ENCODE data around the gene OTX2.

The OTX2 gene

GRCh38 chr14:56808110-56808382 lies 2.2 kb downstream of the OTX2 start:
- no peak overlapping the region for H2AFZ ChIP-seq (ENCODE audit: low read depth, low read length, severe bottlenecking)
- H3K9me3 ChIP-seq (ENCODE audit: insufficient read depth, low read length) = no peaks in the 10 kb centered on the region
- TF ChIP-seq EZH2phosphoT487 (conservative IDR thresholded peaks at IDR 0.05; ENCODE audit: low read length) (no peak), CTCF (IDR thresholded peaks at IDR 0.05; ENCODE audit: insufficient read depth, low read length, poor library complexity, severe bottlenecking) (no peak)
- no peak overlapping the region for H3K27ac ChIP-seq (ENCODE audit: low read depth, low read length)
- H3K36me3 ChIP-seq (ENCODE audit: low read length) = no peaks in the 10 kb centered on the region
- H3F3A ChIP-seq (ENCODE audit: insufficient read depth) = no peaks in the 10 kb centered on the region
- H3K4me3 ChIP-seq (ENCODE audit: insufficient read depth, low read length, poor library complexity, severe bottlenecking) = no peak overlapping the region
- H3K27me3 ChIP-seq (ENCODE audit: low read length) = no peaks in the 10 kb centered on the region
- H3K79me2 ChIP-seq (ENCODE audit: insufficient read depth, low read length) = no peaks in the 10 kb centered on the region
- H3K4me2 ChIP-seq (ENCODE audit: low read depth, low read length, poor library complexity, severe bottlenecking) = no peak overlapping the region
- no peak overlapping the region for H3K9ac ChIP-seq (ENCODE audit: low read length)
- no peaks in the 10 kb centered on the region for H3K9me2 ChIP-seq (replicated peaks; ENCODE audit: insufficient read depth, low read length)
- H4K20me1 ChIP-seq (ENCODE audit: low read depth, low read length) = no peaks in the 10 kb centered on the region

- TF ChIP-seq CTCF (IDR thresholded peaks at IDR 0.05; ENCODE audit: insufficient read depth, low read length, poor library complexity, severe bottlenecking) = no peak
- TF ChIP-seq EZH2phosphoT487 (conservative IDR thresholded peaks at IDR 0.05; ENCODE audit: low read length) = no peak
- no peaks in the 10 kb centered on the region for H3F3A ChIP-seq (ENCODE audit: insufficient read depth)
- no peaks in the 10 kb centered on the region for H3K36me3 ChIP-seq (ENCODE audit: low read length)
- no peaks in the 10 kb centered on the region for H3K79me2 ChIP-seq (ENCODE audit: insufficient read depth, low read length)
- no peaks in the 10 kb centered on the region for H3K9me2 ChIP-seq (replicated peaks; ENCODE audit: insufficient read depth, low read length)
- H3K9ac ChIP-seq (ENCODE audit: low read length) = no peak overlapping the region
- H3K4me3 ChIP-seq (ENCODE audit: insufficient read depth, low read length, poor library complexity, severe bottlenecking) = no peak overlapping the region
- no peak overlapping the region for H3K27ac ChIP-seq (ENCODE audit: low read depth, low read length)
- H3K9me3 ChIP-seq (ENCODE audit: insufficient read depth, low read length) = no peaks in the 10 kb centered on the region
- no peak overlapping the region for H2AFZ ChIP-seq (ENCODE audit: low read depth, low read length, severe bottlenecking)
- no peak overlapping the region for H3K4me2 ChIP-seq (ENCODE audit: low read depth, low read length, poor library complexity, severe bottlenecking)
- no peaks in the 10 kb centered on the region for H4K20me1 ChIP-seq (ENCODE audit: low read depth, low read length)
- H3K27me3 ChIP-seq (ENCODE audit: low read length) = no peaks in the 10 kb centered on the region
These were observed 2.7 kb downstream of the OTX2 start for GRCh38 chr14:56807386-56808109.

- no peaks in the 10 kb centered on the region for H4K20me1 ChIP-seq (ENCODE audit: low read depth, low read length)
- no peak overlapping the region for H3K4me2 ChIP-seq (ENCODE audit: low read depth, low read length, poor library complexity, severe bottlenecking)
- no peaks in the 10 kb centered on the region for H3K27me3 ChIP-seq (ENCODE audit: low read length)
- no peak overlapping the region for H3K9ac ChIP-seq (ENCODE audit: low read length)
- no peak for TF ChIP-seq CTCF (IDR thresholded peaks at IDR 0.05; ENCODE audit: insufficient read depth, low read length, poor library complexity, severe bottlenecking)
- no peak for TF ChIP-seq EZH2phosphoT487 (conservative IDR thresholded peaks at IDR 0.05; ENCODE audit: low read length)
- no peaks in the 10 kb centered on the region for H3K9me3 ChIP-seq (ENCODE audit: insufficient read depth, low read length)
- no peaks in the 10 kb centered on the region for H3K36me3 ChIP-seq (ENCODE audit: low read length)
- H3K9me2 ChIP-seq (replicated peaks; ENCODE audit: insufficient read depth, low read length) = no peaks in the 10 kb centered on the region
- H2AFZ ChIP-seq (ENCODE audit: low read depth, low read length, severe bottlenecking) = no peak overlapping the region
- H3K79me2 ChIP-seq (ENCODE audit: insufficient read depth, low read length) = no peaks in the 10 kb centered on the region
- no peaks in the 10 kb centered on the region for H3F3A ChIP-seq (ENCODE audit: insufficient read depth)
- no peak overlapping the region for H3K4me3 ChIP-seq (ENCODE audit: insufficient read depth, low read length, poor library complexity, severe bottlenecking)
- no peak overlapping the region for H3K27ac ChIP-seq (ENCODE audit: low read depth, low read length)
These were observed 3.5 kb downstream of the OTX2 start for GRCh38 chr14:56806760-56807159.

Measured in SU-DHL-6 (cell line).